ENCODE results near the gene LRIT1.
A peak's percentile ranks its signal among the peaks of the same experiment; 100 is the strongest.

LRIT1 gene

GRCh38 chr10:84195044-84195830 lies 46.1 kb downstream of the LRIT1 start:
- TF ChIP-seq EZH2phosphoT487 (IDR thresholded peaks at IDR 0.05; ENCODE audit: borderline replicate concordance) (no peak), CTCF (conservative IDR thresholded peaks at IDR 0.05; ENCODE audit: low read length) (no peak)
- Histone ChIP-seq H3K79me2 (ENCODE audit: insufficient read depth, low read length) (no peaks in the 10 kb centered on the region), H3K4me3 (ENCODE audit: low read length, poor library complexity, severe bottlenecking) (no peak overlapping the region), H3K4me1 (ENCODE audit: insufficient read depth, low read length, poor library complexity, severe bottlenecking) (peaks cover 6% of the 10 kb centered on the region), H4K20me1 (ENCODE audit: insufficient read depth, low read length, poor library complexity, severe bottlenecking) (no peaks in the 10 kb centered on the region), H3K9me2 (replicated peaks; ENCODE audit: low read depth, low read length) (no peaks in the 10 kb centered on the region), H3K4me2 (ENCODE audit: low read depth, low read length, poor library complexity, severe bottlenecking) (peak overlapping the region; percentile 9), H3K36me3 (ENCODE audit: insufficient read depth, low read length) (no peaks in the 10 kb centered on the region), H3K9me3 (ENCODE audit: insufficient read depth, low read depth, low read length) (no peaks in the 10 kb centered on the region), H3K9ac (ENCODE audit: low read depth, low read length, poor library complexity, severe bottlenecking) (no peak overlapping the region), H3F3A (ENCODE audit: low read depth) (no peaks in the 10 kb centered on the region), H2AFZ (ENCODE audit: low read length) (no peak overlapping the region), H3K27me3 (ENCODE audit: insufficient read depth, low read length, poor library complexity, severe bottlenecking) (no peaks in the 10 kb centered on the region)

GRCh38 chr10:84194424-84195043 lies 46.8 kb downstream of the LRIT1 start, which contains the start of gene CDHR1:
CDHR1 (plus strand) TSS chr10:84194537; CDS start chr10:84194761, 224 bp downstream.
- Histone ChIP-seq H3K4me3 (ENCODE audit: low read length, poor library complexity, severe bottlenecking) (peak within 1 kb of the TSS; percentile 30), H3K9ac (ENCODE audit: low read depth, low read length, poor library complexity, severe bottlenecking) (no peak within 1 kb of the TSS), H3F3A (ENCODE audit: low read depth) (no peaks in the 10 kb centered on the region), H3K79me2 (ENCODE audit: insufficient read depth, low read length) (no peaks in the 10 kb centered on the region), H3K4me2 (ENCODE audit: low read depth, low read length, poor library complexity, severe bottlenecking) (peak within 1 kb of the TSS; percentile 9), H3K36me3 (ENCODE audit: insufficient read depth, low read length) (no peaks in the 10 kb centered on the region), H3K27me3 (ENCODE audit: insufficient read depth, low read length, poor library complexity, severe bottlenecking) (no peaks in the 10 kb centered on the region), H3K9me2 (replicated peaks; ENCODE audit: low read depth, low read length) (no peaks in the 10 kb centered on the region), H4K20me1 (ENCODE audit: insufficient read depth, low read length, poor library complexity, severe bottlenecking) (no peaks in the 10 kb centered on the region), H3K4me1 (ENCODE audit: insufficient read depth, low read length, poor library complexity, severe bottlenecking) (peaks cover 6% of the 10 kb centered on the region), H2AFZ (ENCODE audit: low read length) (no peak within 1 kb of the TSS; the same call in 1 of the 2 replicates), H3K9me3 (ENCODE audit: insufficient read depth, low read depth, low read length) (no peaks in the 10 kb centered on the region)
- no peak for TF ChIP-seq EZH2phosphoT487 (IDR thresholded peaks at IDR 0.05; ENCODE audit: borderline replicate concordance)
- TF ChIP-seq CTCF (conservative IDR thresholded peaks at IDR 0.05; ENCODE audit: low read length), result no peak

- no peaks in the 10 kb centered on the region for H3K9me3 ChIP-seq (ENCODE audit: insufficient read depth, low read depth, low read length)
- H3K27me3 ChIP-seq (ENCODE audit: insufficient read depth, low read length, poor library complexity, severe bottlenecking), result no peaks in the 10 kb centered on the region
- no peaks in the 10 kb centered on the region for H3K36me3 ChIP-seq (ENCODE audit: insufficient read depth, low read length)
- peak overlapping the region; percentile 30 for H3K4me3 ChIP-seq (ENCODE audit: low read length, poor library complexity, severe bottlenecking)
- no peaks in the 10 kb centered on the region for H3K9me2 ChIP-seq (replicated peaks; ENCODE audit: low read depth, low read length)
- peaks cover 6% of the 10 kb centered on the region for H3K4me1 ChIP-seq (ENCODE audit: insufficient read depth, low read length, poor library complexity, severe bottlenecking)
- H3K4me2 ChIP-seq (ENCODE audit: low read depth, low read length, poor library complexity, severe bottlenecking), result peak overlapping the region; percentile 9
- no peaks in the 10 kb centered on the region for H4K20me1 ChIP-seq (ENCODE audit: insufficient read depth, low read length, poor library complexity, severe bottlenecking)
- no peak overlapping the region for H3K9ac ChIP-seq (ENCODE audit: low read depth, low read length, poor library complexity, severe bottlenecking)
- no peaks in the 10 kb centered on the region for H3K79me2 ChIP-seq (ENCODE audit: insufficient read depth, low read length)
- no peaks in the 10 kb centered on the region for H3F3A ChIP-seq (ENCODE audit: low read depth)
- TF ChIP-seq CTCF (conservative IDR thresholded peaks at IDR 0.05; ENCODE audit: low read length) (no peak), EZH2phosphoT487 (IDR thresholded peaks at IDR 0.05; ENCODE audit: borderline replicate concordance) (no peak)
- H2AFZ ChIP-seq (ENCODE audit: low read length), result no peak overlapping the region
These were observed 47.4 kb downstream of the LRIT1 start for GRCh38 chr10:84193846-84194423.

Measured in Loucy (cell line).